Measurements from ENCODE around the gene TSN.
"Not testable (repeated sequence)": the region's sequence is repeated elsewhere in the genome, so short reads cannot be mapped to it uniquely, and the experiment has no call there.

The TSN gene

GRCh38 chr2:121710470-121711170, 44.8 kb upstream of the TSN start:
- no peak for TF ChIP-seq CTCF (IDR thresholded peaks at IDR 0.05; ENCODE audit: insufficient read depth, low read length, missing control alignments)
- H3K4me3 ChIP-seq (ENCODE audit: low read depth, low read length): no peak overlapping the region
- POLR2A ChIA-PET: interaction anchor here (0.6 kb wide), 1 partner anchor 11 kb away, joined by 3 read pairs; no protein-coding TSS in a partner anchor
- no peak for DNase-seq (ENCODE audit: low read depth, low spot score)
- CTCF ChIA-PET: interaction anchor here (0.6 to 1.0 kb wide), 2 partner anchors 115 to 180 kb away, joined by 3 to 5 read pairs; partner anchors contain the start of gene RNU4ATAC

GRCh38 chr2:121711481-121711880, 44.0 kb upstream of the TSN start:
- H3K4me3 ChIP-seq (ENCODE audit: low read depth, low read length); DNase-seq (ENCODE audit: low read depth, low spot score): not testable (repeated sequence)
- ChIA-PET POLR2A (interaction anchor here (0.6 kb wide), 1 partner anchor 12 kb away, joined by 3 read pairs; no protein-coding TSS in a partner anchor), CTCF (interaction anchor here (0.6 to 1.0 kb wide), 2 partner anchors 115 to 181 kb away, joined by 3 to 5 read pairs; partner anchors contain the start of gene RNU4ATAC)

GRCh38 chr2:121716126-121716525, 39.3 kb upstream of the TSN start:
- no peak overlapping the region for H3K4me3 ChIP-seq (ENCODE audit: low read depth, low read length)
- no peak for DNase-seq (ENCODE audit: low read depth, low spot score)
- TF ChIP-seq CTCF (IDR thresholded peaks at IDR 0.05; ENCODE audit: insufficient read depth, low read length, missing control alignments): no peak
- ChIA-PET POLR2A (interaction anchor here (1.2 kb wide), 1 partner anchor 185 kb away, joined by 3 read pairs; the partner anchor contains the start of gene RNU4ATAC), CTCF (interaction anchor here (0.7 to 1.1 kb wide), 3 partner anchors 11 to 315 kb away, joined by 3 read pairs; no protein-coding TSS in a partner anchor)

GRCh38 chr2:121717529-121717928, 37.9 kb upstream of the TSN start:
- no peak for TF ChIP-seq CTCF (IDR thresholded peaks at IDR 0.05; ENCODE audit: insufficient read depth, low read length, missing control alignments)
- CTCF ChIA-PET: interaction anchor here (1.5 to 3.9 kb wide), 4 partner anchors 39 to 315 kb away, joined by 5 to 25 read pairs (median 15); partner anchors contain the start of gene RNU4ATAC
- DNase-seq (ENCODE audit: low read depth, low spot score): no peak
- POLR2A ChIA-PET: no interaction called here
- H3K4me3 ChIP-seq (ENCODE audit: low read depth, low read length): no peak overlapping the region

- no peak for TF ChIP-seq CTCF (IDR thresholded peaks at IDR 0.05; ENCODE audit: insufficient read depth, low read length, missing control alignments)
- ChIA-PET CTCF (interaction anchor here (0.5 to 1.7 kb wide), 8 partner anchors 9 to 319 kb away, joined by 3 to 7 read pairs (median 4); partner anchors contain the start of genes CLASP1, NIFK and RNU4ATAC), POLR2A (interaction anchor here (0.7 to 4.8 kb wide), 4 partner anchors 15 to 193 kb away, joined by 3 to 33 read pairs (median 4); partner anchors contain the start of genes NIFK and RNU4ATAC)
- DNase-seq (ENCODE audit: low read depth, low spot score): peak; percentile 74
- peak overlapping the region; percentile 12; the same call in 1 of the 2 replicates for H3K4me3 ChIP-seq (ENCODE audit: low read depth, low read length)
These were observed 33.5 kb upstream of the TSN start for GRCh38 chr2:121721926-121722325.

GRCh38 chr2:121722479-121722878, 33.0 kb upstream of the TSN start:
- ChIA-PET POLR2A (interaction anchor here (1.2 to 4.8 kb wide), 2 partner anchors 15 to 191 kb away, joined by 6 to 33 read pairs; partner anchors contain the start of genes NIFK and RNU4ATAC), CTCF (interaction anchor here (0.5 to 1.7 kb wide), 5 partner anchors 8 to 319 kb away, joined by 3 to 7 read pairs (median 3); partner anchors contain the start of genes CLASP1 and RNU4ATAC)
- DNase-seq (ENCODE audit: low read depth, low spot score): peak; percentile 40
- H3K4me3 ChIP-seq (ENCODE audit: low read depth, low read length): no peak overlapping the region; the same call in 1 of the 2 replicates
- TF ChIP-seq CTCF (IDR thresholded peaks at IDR 0.05; ENCODE audit: insufficient read depth, low read length, missing control alignments): no peak
